Suprapubic skin (tissue), 4 donors: ENCODE measurements around the gene ACAD11. TPM values are rescaled to one million over a fixed set of nuclear protein-coding genes. Genes with fewer than 3 reads are reported as not detected.
A peak's percentile ranks its signal among the peaks of the same experiment; 100 is the strongest.
"Not testable (repeated sequence)": the region's sequence is repeated elsewhere in the genome, so short reads cannot be mapped to it uniquely, and the experiment has no call there.

Source experiments
- DNase-seq, 2 donors: peaks; one replicate each; pipeline ENCODE4 v3.0.0-alpha.2; 2019; ENCODE audit warnings: low spot score in 2 of 2
- H3K27ac ChIP-seq: fragments of 200-600 bp; sonication (generic); one replicate; pipeline ENCODE4 v1.5.1; 2019
- H3K27me3 ChIP-seq: fragments of 200-600 bp; sonication (generic); one replicate; pipeline ENCODE4 v1.5.1; 2019
- H3K36me3 ChIP-seq: fragments of 200-600 bp; sonication (generic); one replicate; pipeline ENCODE4 v1.5.1; 2019
- H3K4me1 ChIP-seq: fragments of 200-600 bp; sonication (generic); one replicate; pipeline ENCODE4 v1.5.1; 2019
- H3K4me3 ChIP-seq: fragments of 200-600 bp; sonication (generic); one replicate; pipeline ENCODE4 v1.5.1; 2019; ENCODE audit warnings: mild to moderate bottlenecking
- H3K9me3 ChIP-seq: fragments of 200-600 bp; sonication (generic); one replicate; pipeline ENCODE4 v1.5.1; 2019
- CTCF ChIP-seq, 2 donors: fragments of 200-600 bp in 1 of 2; fragments of 450-650 bp in 1 of 2; sonication (generic) in 1 of 2; IDR thresholded peaks; one replicate each; pipeline ENCODE4 v1.5.1; 2016 to 2019; ENCODE audit warnings: antibody characterized with exemption in 2 of 2, mild to moderate bottlenecking in 1 of 2, moderate library complexity in 1 of 2
- EP300 ChIP-seq: sonication (generic); formaldehyde crosslinking; IDR thresholded peaks from one replicate; pipeline ENCODE4 v1.6.1; 2017; ENCODE audit warnings: antibody characterized with exemption
- POLR2A ChIP-seq, 2 donors: fragments of 450-650 bp; IDR thresholded peaks; one replicate each; pipeline ENCODE4 v1.6.1; 2017; ENCODE audit warnings: antibody characterized with exemption in 2 of 2, mild to moderate bottlenecking in 2 of 2, moderate library complexity in 2 of 2
- POLR2AphosphoS5 ChIP-seq, 3 donors: sonication (generic); formaldehyde crosslinking; IDR thresholded peaks; one replicate each; pipeline ENCODE4 v1.6.1; 2017; ENCODE audit warnings: antibody characterized with exemption in 3 of 3
- WGBS: methylation state at CpG from one replicate; pipeline ENCODE4 v1.1.5; 2018; 5-methylcytosine and 5-hydroxymethylcytosine counted together
- total RNA-seq, 4 donors: library from RNA; depleted of rRNA; stranded (reverse); fragments of >200 nt; gene quantifications; one replicate each; pipeline ENCODE4 v1.1.0, GENCODE V29; 2016

The ACAD11 gene
- total RNA-seq, 4 donors from 2014 or later = 18.2 to 112 (median 23.3) TPM

- 0% methylated on average over 1 of the region's 1 CpG for WGBS
These were observed 9.5 kb downstream of the ACAD11 start for GRCh38 chr3:132650153-132650552.

GRCh38 chr3:132645058-132645457 is 14.6 kb downstream of the ACAD11 start:
- Histone ChIP-seq H3K4me3 (no peak overlapping the region), H3K4me1 (peaks cover 3% of the 10 kb centered on the region), H3K36me3 (peaks cover 2% of the 10 kb centered on the region), H3K27ac (no peak overlapping the region), H3K9me3 (no peaks in the 10 kb centered on the region), H3K27me3 (no peaks in the 10 kb centered on the region)
- TF ChIP-seq POLR2A (IDR thresholded peaks at IDR 0.05) (no peak), POLR2AphosphoS5 (IDR thresholded peaks at IDR 0.05) (no peak), EP300 (no peak), CTCF (IDR thresholded peaks at IDR 0.05) (no peak)
- 90% methylated on average over 1 of the region's 1 CpG for WGBS
- no peak for DNase-seq

More at GRCh38 chr3:132650153-132650552, 9.5 kb downstream of the ACAD11 start:
- Histone ChIP-seq H3K27me3 (no peaks in the 10 kb centered on the region), H3K4me3 (no peak overlapping the region), H3K9me3 (no peaks in the 10 kb centered on the region), H3K4me1 (no peaks in the 10 kb centered on the region), H3K27ac (no peak overlapping the region), H3K36me3 (no peaks in the 10 kb centered on the region)
- DNase-seq = no peak
- TF ChIP-seq POLR2AphosphoS5 (IDR thresholded peaks at IDR 0.05) (no peak), EP300 (no peak), POLR2A (IDR thresholded peaks at IDR 0.05) (no peak), CTCF (IDR thresholded peaks at IDR 0.05) (no peak)

GRCh38 chr3:132643366-132643765 is 16.2 kb downstream of the ACAD11 start:
- Histone ChIP-seq H3K4me3 (no peak overlapping the region), H3K27ac (no peak overlapping the region), H3K36me3 (peaks cover 16% of the 10 kb centered on the region), H3K9me3 (no peaks in the 10 kb centered on the region), H3K27me3 (no peaks in the 10 kb centered on the region), H3K4me1 (peaks cover 3% of the 10 kb centered on the region)
- WGBS = 75% methylated on average over 2 of the region's 2 CpGs
- TF ChIP-seq EP300 (no peak), POLR2A (IDR thresholded peaks at IDR 0.05) (no peak), CTCF (IDR thresholded peaks at IDR 0.05) (no peak)
- DNase-seq = no peak

- no peaks in the 10 kb centered on the region for H3K9me3 ChIP-seq
- no peaks in the 10 kb centered on the region for H3K27me3 ChIP-seq
- peaks cover 18% of the 10 kb centered on the region for H3K36me3 ChIP-seq
- no peak overlapping the region for H3K27ac ChIP-seq
- DNase-seq = no peak
- no peak overlapping the region for H3K4me3 ChIP-seq
- H3K4me1 ChIP-seq = peaks cover 6% of the 10 kb centered on the region
- TF ChIP-seq POLR2A (IDR thresholded peaks at IDR 0.05) (no peak), CTCF (IDR thresholded peaks at IDR 0.05) (no peak), EP300 (no peak), POLR2AphosphoS5 (IDR thresholded peaks at IDR 0.05) (no peak)
- WGBS = 74% methylated on average over 2 of the region's 2 CpGs
These were observed 17.1 kb downstream of the ACAD11 start for GRCh38 chr3:132642539-132642847.

GRCh38 chr3:132641837-132642538 is 17.6 kb downstream of the ACAD11 start:
- 55% methylated on average over 5 of the region's 5 CpGs for WGBS
- no peak overlapping the region for H3K27ac ChIP-seq
- peaks cover 8% of the 10 kb centered on the region for H3K4me1 ChIP-seq
- peak; percentile 64 to 65 for TF ChIP-seq CTCF (IDR thresholded peaks at IDR 0.05)
- no peak for TF ChIP-seq POLR2AphosphoS5 (IDR thresholded peaks at IDR 0.05)
- no peaks in the 10 kb centered on the region for H3K9me3 ChIP-seq
- H3K27me3 ChIP-seq = no peaks in the 10 kb centered on the region
- DNase-seq = no peak
- peaks cover 18% of the 10 kb centered on the region for H3K36me3 ChIP-seq
- no peak overlapping the region for H3K4me3 ChIP-seq

GRCh38 chr3:132641427-132641826 is 18.2 kb downstream of the ACAD11 start:
- not testable (repeated sequence) for H3K27ac ChIP-seq, H3K27me3 ChIP-seq, DNase-seq, H3K4me3 ChIP-seq, H3K9me3 ChIP-seq, H3K4me1 ChIP-seq
- H3K36me3 ChIP-seq = peaks cover 18% of the 10 kb centered on the region
- 95% methylated on average over 2 of the region's 2 CpGs for WGBS
